ENCODE results near the gene IFT122.

- no peak for TF ChIP-seq CTCF (conservative IDR thresholded peaks at IDR 0.05; ENCODE audit: low read length)
- no peak for TF ChIP-seq EZH2phosphoT487 (IDR thresholded peaks at IDR 0.05; ENCODE audit: borderline replicate concordance, low read depth, low read length)
These were observed 65.3 kb downstream of the IFT122 start for GRCh38 chr3:129505341-129505740.
